Measurements from ENCODE around the gene ASPN.
A peak's percentile ranks its signal among the peaks of the same experiment; 100 is the strongest.

ASPN gene

GRCh38 chr9:92507005-92507404 lies 24.7 kb upstream of the ASPN start:
- H3K4me3 ChIP-seq = no peak overlapping the region
- peak overlapping the region in 20 of 21 experiments; percentile 19 to 87 (median 74) for H3K27ac ChIP-seq

- Histone ChIP-seq H3K4me3 (no peak overlapping the region), H3K27ac (peak overlapping the region in 20 of 21 experiments; percentile 19 to 87 (median 74))
Observed at GRCh38 chr9:92506184-92506857, 24.0 kb upstream of the ASPN start.

DNA sequence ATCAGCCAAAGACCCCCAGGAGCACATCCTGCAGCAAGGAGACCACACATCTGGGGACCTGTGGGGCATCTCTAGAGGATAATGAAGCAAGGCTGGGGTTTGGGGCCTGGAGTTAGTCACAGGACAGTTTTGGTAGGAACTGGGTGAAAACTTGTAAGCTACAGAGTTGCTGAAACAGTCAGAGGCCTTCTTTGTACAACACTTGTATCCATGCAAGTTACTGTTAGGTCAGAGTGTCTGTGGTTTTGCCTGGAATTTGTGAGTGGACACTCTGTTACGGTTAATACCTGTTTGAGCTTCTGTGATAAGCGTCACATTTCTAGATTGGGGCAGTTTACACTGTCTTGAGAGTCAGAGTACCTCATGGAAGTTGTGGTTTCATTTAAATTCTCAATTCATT lies 22.6 kb upstream of the ASPN start:
- H3K4me3 ChIP-seq = no peak overlapping the region
- peak overlapping the region in 13 of 21 experiments; percentile 4 to 87 (median 61) for H3K27ac ChIP-seq

DNA sequence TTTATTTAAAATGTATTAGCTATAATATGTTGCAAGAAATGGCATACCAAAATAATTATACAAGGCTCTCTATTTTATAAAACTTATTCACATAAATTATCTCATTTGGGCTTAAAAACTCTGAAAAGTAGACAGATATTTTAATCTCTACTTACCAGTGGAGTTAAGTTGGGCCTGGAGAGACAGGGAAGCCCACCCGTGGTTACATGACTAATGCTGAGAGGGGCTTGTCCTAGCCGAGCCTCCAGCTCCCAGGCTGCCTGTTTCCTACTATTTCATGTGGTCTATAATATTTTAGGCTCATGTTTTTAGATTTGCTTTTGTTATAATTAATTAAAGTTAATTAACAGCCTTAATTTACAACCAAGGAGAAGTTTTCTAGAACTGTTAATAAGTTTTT lies 20.9 kb upstream of the ASPN start:
- no peak overlapping the region for H3K27ac ChIP-seq
- no peak overlapping the region for H3K4me3 ChIP-seq

DNA sequence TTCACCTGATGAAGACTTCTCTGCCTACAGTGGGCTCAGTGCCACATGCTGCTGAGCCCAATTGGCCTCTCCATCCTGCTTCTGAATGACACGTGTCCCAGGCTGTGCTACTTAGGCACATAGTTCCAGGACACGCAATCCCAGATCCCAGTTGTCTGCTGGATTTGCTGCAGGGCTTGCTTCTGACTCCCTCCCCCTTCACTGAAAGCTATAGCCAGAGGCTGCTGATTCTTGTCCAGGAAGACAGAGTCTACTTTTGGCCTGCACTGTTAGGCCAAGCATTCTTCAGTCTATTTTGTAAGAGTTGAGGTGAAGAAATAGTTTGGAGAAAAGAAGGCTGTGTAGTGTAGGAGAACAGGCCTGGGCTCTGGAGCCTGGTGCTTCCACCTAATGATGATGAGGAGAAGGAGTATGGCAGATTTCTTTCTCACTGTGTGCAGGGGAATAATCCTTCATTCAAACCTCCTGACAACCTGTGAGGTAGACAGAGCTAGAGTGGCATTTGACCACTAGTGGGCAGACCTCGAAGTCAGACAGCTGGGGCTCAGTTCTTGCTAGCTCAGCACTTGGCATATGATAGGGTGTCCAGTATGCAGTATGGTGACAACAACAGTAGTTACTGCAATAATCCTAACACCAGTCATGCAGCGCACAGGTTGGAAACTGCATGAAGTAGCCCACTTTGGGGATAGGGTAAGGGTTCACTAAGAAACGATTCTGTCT lies 19.5 kb upstream of the ASPN start:
- H3K4me3 ChIP-seq = no peak overlapping the region
- H3K27ac ChIP-seq = peak overlapping the region in 5 of 21 experiments; percentile 2 to 40 (median 27)

GRCh38 chr9:92500725-92501124 lies 18.4 kb upstream of the ASPN start:
- peak overlapping the region in 1 of 21 experiments; percentile 27 for H3K27ac ChIP-seq

DNA sequence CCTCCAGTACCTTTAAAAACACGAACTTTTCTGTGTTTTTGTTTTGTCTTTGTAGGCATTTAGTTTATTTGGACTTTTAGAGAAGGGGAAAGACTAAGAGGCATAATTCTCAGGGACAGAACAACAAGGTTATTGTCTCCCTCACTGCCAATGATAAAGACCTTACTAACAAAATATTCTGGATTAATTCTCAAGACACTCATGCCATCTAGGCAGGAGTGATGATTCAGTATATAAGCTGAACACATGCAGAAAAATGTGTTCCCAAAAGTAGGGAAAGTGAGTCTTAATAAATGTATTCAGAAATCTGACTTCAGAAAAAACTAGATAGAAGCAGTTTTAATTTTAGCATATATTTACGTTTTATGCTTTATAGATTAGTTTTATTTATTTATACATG lies 17.4 kb upstream of the ASPN start:
- Histone ChIP-seq H3K4me3 (no peak overlapping the region), H3K27ac (no peak overlapping the region)

More at GRCh38 chr9:92500725-92501124, 18.4 kb upstream of the ASPN start:
- no peak overlapping the region for H3K4me3 ChIP-seq

- peak overlapping the region in 1 of 21 experiments; percentile 15 for H3K27ac ChIP-seq
- no peak overlapping the region for H3K4me3 ChIP-seq
Observed at GRCh38 chr9:92496396-92497176, 14.3 kb upstream of the ASPN start.

DNA sequence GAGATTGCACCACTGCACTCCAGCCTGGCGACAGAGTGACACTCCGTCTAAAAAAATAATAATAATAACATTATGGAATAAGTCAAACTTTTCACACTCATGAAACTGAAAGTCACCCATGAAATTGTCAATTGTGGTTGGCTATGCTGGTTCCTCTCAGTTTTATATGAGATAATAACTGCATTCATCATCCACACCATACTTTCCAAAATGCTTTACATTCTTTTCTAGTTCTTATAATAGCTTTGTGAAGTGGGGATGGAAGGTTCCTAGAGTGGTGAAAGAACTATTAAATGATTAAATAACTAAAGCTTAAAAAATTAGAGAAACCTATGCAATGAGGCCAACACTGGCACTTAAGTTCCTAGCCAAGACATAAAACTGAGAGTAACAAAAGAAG lies 12.6 kb upstream of the ASPN start:
- no peak overlapping the region for H3K4me3 ChIP-seq
- no peak overlapping the region for H3K27ac ChIP-seq

- Histone ChIP-seq H3K27ac (peak overlapping the region in 1 of 21 experiments; percentile 7), H3K4me3 (no peak overlapping the region)
Observed at GRCh38 chr9:92493749-92494387, 11.6 kb upstream of the ASPN start.

DNA sequence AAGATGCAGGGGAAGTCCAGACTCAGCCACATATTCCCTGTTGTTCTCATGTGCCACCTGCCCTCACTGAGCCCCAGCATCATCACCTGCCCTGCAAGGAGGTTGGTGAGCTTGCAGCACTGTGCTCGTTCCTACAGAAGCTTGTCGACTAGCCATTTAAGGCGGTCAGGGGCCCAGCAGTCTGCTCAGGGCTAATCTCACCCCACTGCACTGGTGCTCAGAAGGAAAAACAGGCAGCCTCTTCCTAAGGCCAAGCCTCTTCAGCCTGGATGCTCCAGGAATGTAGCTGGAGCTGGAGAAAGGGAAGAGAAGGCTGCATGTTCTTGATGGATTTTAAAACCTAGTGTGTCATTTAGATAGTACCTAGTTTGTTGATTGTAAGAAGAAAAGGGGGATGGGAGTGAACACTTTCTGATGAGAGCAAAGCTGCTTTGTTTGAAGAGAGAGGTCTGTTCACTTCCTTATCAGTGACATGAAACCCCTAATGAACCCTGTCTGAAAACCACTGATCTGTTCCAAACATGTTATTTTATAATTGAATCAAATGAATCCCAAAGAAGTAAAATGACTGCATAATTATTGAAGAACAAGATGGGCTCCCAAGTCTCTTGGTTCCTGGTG lies 10.6 kb upstream of the ASPN start:
- Histone ChIP-seq H3K4me3 (no peak overlapping the region), H3K27ac (no peak overlapping the region)

- Histone ChIP-seq H3K27ac (peak overlapping the region in 10 of 21 experiments; percentile 4 to 78 (median 38)), H3K4me3 (no peak overlapping the region)
Observed at GRCh38 chr9:92488681-92489550, 6.6 kb upstream of the ASPN start.

DNA sequence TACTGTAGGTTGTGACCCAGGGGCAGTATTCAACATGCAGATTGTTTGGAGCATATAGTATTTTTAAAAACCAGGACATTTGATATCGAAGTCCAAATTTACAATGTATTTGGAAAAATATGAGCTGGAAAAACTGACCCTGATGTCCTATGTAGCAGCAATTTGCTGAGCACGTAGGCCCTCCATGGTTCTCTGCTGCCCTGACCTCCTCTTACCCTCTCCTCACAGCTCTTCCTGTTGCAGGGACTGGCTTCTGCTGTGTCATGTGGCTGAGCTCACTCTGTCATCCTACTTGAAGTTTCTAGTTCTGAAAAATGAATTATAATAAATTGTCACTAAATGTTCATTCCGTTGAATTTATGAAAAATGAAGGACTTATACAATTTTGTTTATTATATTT lies 4.1 kb upstream of the ASPN start:
- Histone ChIP-seq H3K4me3 (no peak overlapping the region), H3K27ac (no peak overlapping the region)

DNA sequence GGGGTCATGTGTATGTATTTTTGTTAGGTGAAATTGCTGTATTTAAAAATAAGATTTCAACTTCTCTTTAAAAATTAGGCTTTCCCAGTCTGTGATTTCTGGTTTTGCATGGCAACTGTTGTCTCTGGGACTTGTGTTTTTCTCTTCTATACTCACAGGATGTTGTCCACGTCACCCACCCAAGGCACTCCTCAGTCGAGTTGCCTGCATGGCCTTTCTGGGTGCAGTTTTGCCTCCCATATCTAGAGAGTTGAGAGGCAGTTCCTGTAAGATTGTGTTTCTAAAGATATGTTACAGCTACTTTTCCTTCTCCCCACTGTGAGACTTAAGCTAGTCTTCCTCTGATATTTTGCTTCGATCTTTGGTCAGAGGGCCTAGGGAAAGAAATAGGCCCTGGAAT lies 2.3 kb upstream of the ASPN start:
- H3K4me3 ChIP-seq = no peak overlapping the region
- peak overlapping the region in 1 of 21 experiments; percentile 81 for H3K27ac ChIP-seq

DNA sequence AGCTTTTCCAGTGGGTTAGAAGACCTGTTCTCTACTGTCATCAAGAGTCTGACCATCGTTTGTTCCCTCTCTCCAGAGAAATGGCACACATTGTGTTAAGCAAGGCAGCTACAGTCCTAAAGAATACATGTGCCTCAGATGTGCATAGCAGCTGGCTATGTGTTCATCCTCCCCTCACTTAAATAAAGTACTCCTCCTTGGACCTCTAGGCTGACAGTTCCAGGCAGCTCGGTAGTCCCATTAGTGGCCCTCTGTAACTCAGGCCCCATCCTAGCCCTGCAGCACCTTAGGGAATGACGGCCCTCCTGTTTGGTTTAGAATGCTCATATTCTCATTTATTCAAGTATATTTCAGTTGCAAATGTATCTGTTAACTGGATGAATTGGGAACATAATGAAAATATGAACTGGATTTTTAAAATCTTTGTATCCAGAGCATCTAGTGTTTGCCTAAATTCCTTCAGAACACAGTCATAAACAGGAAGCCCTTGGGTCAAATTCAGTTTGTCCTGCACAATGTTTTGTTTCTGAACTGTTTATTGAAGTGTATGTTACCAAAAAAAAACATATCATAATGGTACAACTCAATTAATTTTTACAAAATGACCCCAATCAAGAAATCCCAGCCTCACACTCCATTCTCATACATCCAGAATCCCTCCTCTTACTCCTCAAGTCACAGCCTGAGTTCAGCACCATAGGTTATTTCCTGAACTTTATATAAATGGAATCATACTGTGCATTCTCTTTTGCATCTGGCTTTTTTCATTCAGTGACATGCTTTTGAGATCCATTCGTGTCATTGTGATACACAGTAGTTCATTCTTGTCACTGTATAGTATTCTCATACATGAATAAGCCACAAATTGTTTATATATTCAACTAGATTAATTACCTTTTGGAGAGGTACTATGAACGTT lies 1.6 kb upstream of the ASPN start:
- H3K27ac ChIP-seq = peak overlapping the region in 4 of 21 experiments; percentile 10 to 81 (median 30)

DNA sequence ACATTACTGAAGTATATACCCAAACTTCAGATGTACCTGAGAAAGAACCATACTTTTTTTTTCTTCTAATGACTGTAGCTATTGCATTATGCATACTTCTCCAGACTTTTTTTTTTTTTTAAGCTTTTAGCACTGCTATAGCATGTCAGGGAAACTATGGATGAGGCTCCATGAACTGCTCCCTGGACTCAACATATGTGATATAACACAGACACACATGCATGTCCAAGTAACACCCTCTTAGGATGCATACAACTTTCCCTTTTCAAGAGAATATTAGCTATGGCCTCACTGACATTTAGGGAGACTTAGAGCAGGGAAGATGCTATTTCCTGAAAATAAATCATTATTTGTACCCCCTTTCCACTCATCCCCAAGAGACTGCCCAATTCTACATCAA lies 499 bp upstream of the ASPN start:
- no peak overlapping the region for H3K4me3 ChIP-seq
- peak overlapping the region in 1 of 21 experiments; percentile 81 for H3K27ac ChIP-seq

More for the DNA sequence above, 1.6 kb upstream of the ASPN start:
- H3K4me3 ChIP-seq = no peak overlapping the region

- peak overlapping the region in 2 of 7 experiments; percentile 3 to 12 for H3K4me3 ChIP-seq
- peak overlapping the region in 19 of 21 experiments; percentile 0 to 81 (median 36) for H3K27ac ChIP-seq
Observed at GRCh38 chr9:92480986-92481633, 1.2 kb downstream of the ASPN start.

Data from skin epidermis (tissue), 12 donors.